Dermis blood vessel endothelial cell (primary cell): ENCODE data around the gene ATXN1. TPM values are rescaled to one million over a fixed set of nuclear protein-coding genes. Genes with fewer than 3 reads are reported as not detected.
A peak's percentile ranks its signal among the peaks of the same experiment; 100 is the strongest.

ENCODE experiments used
- DNase-seq: peaks from one replicate; pipeline ENCODE4 v3.0.0; 2010
- total RNA-seq: library from RNA; depleted of rRNA; stranded (reverse); fragments of >200 nt; gene quantifications from 2 replicates; pipeline ENCODE4 v1.2.3, GENCODE V29; 2014

The ATXN1 gene
- total RNA-seq, 1 donor from 2014 or later: 15.3 TPM

GRCh38 chr6:16493802-16494201, 267.5 kb downstream of the ATXN1 start:
- no peak for DNase-seq

GRCh38 chr6:16493112-16493511, 268.1 kb downstream of the ATXN1 start:
- no peak for DNase-seq

- no peak for DNase-seq
Measured at GRCh38 chr6:16491666-16492313, 269.5 kb downstream of the ATXN1 start.

GRCh38 chr6:16490616-16491015, 270.6 kb downstream of the ATXN1 start:
- no peak for DNase-seq

GRCh38 chr6:16488813-16489212, 272.4 kb downstream of the ATXN1 start:
- DNase-seq: no peak

GRCh38 chr6:16487996-16488674, 273.1 kb downstream of the ATXN1 start:
- DNase-seq: no peak

GRCh38 chr6:16486661-16487060, 274.6 kb downstream of the ATXN1 start:
- DNase-seq: no peak

- no peak for DNase-seq
Measured at GRCh38 chr6:16483315-16483875, 277.9 kb downstream of the ATXN1 start.

GRCh38 chr6:16482702-16483314, 278.5 kb downstream of the ATXN1 start:
- no peak for DNase-seq

GRCh38 chr6:16481697-16482399, 279.4 kb downstream of the ATXN1 start:
- no peak for DNase-seq

GRCh38 chr6:16480763-16481560, 280.3 kb downstream of the ATXN1 start:
- no peak for DNase-seq

GRCh38 chr6:16477367-16478149, 283.7 kb downstream of the ATXN1 start:
- DNase-seq: peak; percentile 15

GRCh38 chr6:16476861-16477260, 284.4 kb downstream of the ATXN1 start:
- DNase-seq: no peak

- DNase-seq: no peak
Measured at GRCh38 chr6:16475494-16475781, 285.8 kb downstream of the ATXN1 start.

- no peak for DNase-seq
Measured at GRCh38 chr6:16474772-16475493, 286.3 kb downstream of the ATXN1 start.

- no peak for DNase-seq
Measured at GRCh38 chr6:16473908-16474771, 287.1 kb downstream of the ATXN1 start.

GRCh38 chr6:16473184-16473907, 287.9 kb downstream of the ATXN1 start:
- DNase-seq: no peak

GRCh38 chr6:16472349-16473069, 288.8 kb downstream of the ATXN1 start:
- DNase-seq: no peak

- no peak for DNase-seq
Measured at GRCh38 chr6:16471910-16472297, 289.4 kb downstream of the ATXN1 start.
